Choroid plexus epithelial cell (primary cell): ENCODE measurements around the gene F8A2.

Experiments used
- DNase-seq: peaks from one replicate; pipeline ENCODE4 v3.0.0-alpha.2; 2010; ENCODE audit warnings: low read depth
- H3K4me3 ChIP-seq: 2 replicates; pipeline ENCODE4 v1.5.1; 2011; ENCODE audit warnings: low read depth, mild to moderate bottlenecking, control low read depth, low read length, moderate library complexity
- CTCF ChIP-seq: conservative IDR thresholded peaks from 2 replicates; pipeline ENCODE4 v1.5.1; 2011; ENCODE audit warnings: low read depth, mild to moderate bottlenecking, control low read depth, inconsistent platforms, low read length, moderate library complexity

Gene F8A2

GRCh38 chrX:155406429-155406828, 24.5 kb downstream of the F8A2 start:
- no peak for TF ChIP-seq CTCF
- DNase-seq, result no peak

GRCh38 chrX:155417769-155418168, 35.9 kb downstream of the F8A2 start:
- no peak overlapping the region for H3K4me3 ChIP-seq
- DNase-seq, result no peak
- no peak for TF ChIP-seq CTCF

More at GRCh38 chrX:155406429-155406828, 24.5 kb downstream of the F8A2 start:
- no peak overlapping the region for H3K4me3 ChIP-seq
